8988T (cell line): ENCODE data around the gene FGF7.
"Not testable (repeated sequence)": the region's sequence is repeated elsewhere in the genome, so short reads cannot be mapped to it uniquely, and the experiment has no call there.

Experiments
- DNase-seq: peaks from one replicate; pipeline ENCODE4 v3.0.0; 2011

The FGF7 gene

GRCh38 chr15:49495993-49496753 lies 73.1 kb downstream of the FGF7 start:
- DNase-seq: no peak

DNA sequence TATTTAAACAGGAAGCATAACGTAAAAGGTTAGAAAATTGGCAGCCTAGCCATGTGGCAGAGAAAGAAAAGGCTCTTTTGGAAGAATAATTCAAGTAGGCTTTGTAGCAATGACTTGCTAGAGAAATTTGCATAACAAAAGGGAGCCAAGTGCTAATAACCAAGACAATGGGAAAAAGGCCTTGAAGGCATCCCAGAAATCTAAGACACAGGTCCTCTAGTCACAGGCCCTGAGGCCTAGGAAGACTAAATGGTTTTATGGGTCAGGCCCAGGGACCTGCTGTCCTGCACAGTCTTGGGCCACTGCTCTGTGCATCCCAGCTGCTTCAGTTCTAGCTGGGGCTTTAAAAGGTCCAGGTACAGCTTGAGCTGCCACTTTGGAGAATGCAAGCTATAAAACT lies 78.5 kb downstream of the FGF7 start:
- no peak for DNase-seq

- no peak for DNase-seq
Observed at GRCh38 chr15:49506341-49506740, 83.3 kb downstream of the FGF7 start.

GRCh38 chr15:49507261-49507660 lies 84.2 kb downstream of the FGF7 start:
- no peak for DNase-seq

- not testable (repeated sequence) for DNase-seq
Observed at GRCh38 chr15:49512739-49513138, 89.7 kb downstream of the FGF7 start.

- no peak for DNase-seq
Observed at GRCh38 chr15:49521802-49522201, 98.8 kb downstream of the FGF7 start.

GRCh38 chr15:49528289-49528688 lies 105.2 kb downstream of the FGF7 start:
- DNase-seq: no peak

- DNase-seq: no peak
Observed at GRCh38 chr15:49530092-49530491, 107.0 kb downstream of the FGF7 start.
